Ovary (tissue), 9 donors: ENCODE measurements around the gene TRABD. TPM values are rescaled to one million over a fixed set of nuclear protein-coding genes. Genes with fewer than 3 reads are reported as not detected.

Experiments
- DNase-seq, 5 donors: peaks; one replicate each; pipeline ENCODE4 v3.0.0-alpha.2; 2019 to 2020
- H3K27ac ChIP-seq, 2 donors: fragments of 200-600 bp; one replicate each; pipeline versions ENCODE4 v1.5.1 to v1.8.0; 2019 to 2022
- H3K27me3 ChIP-seq: fragments of 200-600 bp; one replicate; pipeline ENCODE4 v1.8.0; 2022
- H3K36me3 ChIP-seq: fragments of 200-600 bp; sonication (generic); one replicate; pipeline ENCODE4 v1.5.1; 2019
- H3K4me1 ChIP-seq: one replicate; pipeline ENCODE4 v1.8.1; 2013; ENCODE audit warnings: mild to moderate bottlenecking, moderate library complexity; ENCODE audit not compliant: insufficient read depth
- H3K4me3 ChIP-seq: fragments of 200-600 bp; sonication (generic); one replicate; pipeline ENCODE4 v1.5.1; 2017
- H3K9me3 ChIP-seq, 2 donors: fragments of 200-600 bp in 1 of 2; sonication (generic) in 1 of 2; one replicate each; pipeline versions ENCODE4 v1.5.1 to v1.8.1; 2013 to 2019; ENCODE audit warnings: mild to moderate bottlenecking in 1 of 2, moderate library complexity in 1 of 2
- EP300 ChIP-seq: sonication (generic); formaldehyde crosslinking; IDR thresholded peaks from one replicate; pipeline ENCODE4 v1.6.1; 2017; ENCODE audit warnings: antibody characterized with exemption
- POLR2A ChIP-seq: fragments of 450-650 bp; IDR thresholded peaks from one replicate; pipeline ENCODE4 v1.6.1; 2017; ENCODE audit warnings: antibody characterized with exemption, mild to moderate bottlenecking, moderate library complexity
- whole genome bisulfite sequencing, 3 donors: extraction: QIAGEN DNeasy Blood & Tissue Kit in 1 of 3; methylation state at CpG; one replicate each; pipeline versions ENCODE4 v1.1.5 to v1.1.7; 2013 to 2017; 5-methylcytosine and 5-hydroxymethylcytosine counted together
- intact Hi-C, 4 donors: fragments of 100-400 bp; cut with DNase I; formaldehyde crosslinking; loops; one replicate each; pipeline versions ENCODE4 v1.11.0 to v1.15.1; 2022 to 2023
- polyA plus RNA-seq, 2 donors: library from polyadenylated mRNA; stranded (reverse); fragments of 200-250 nt in 1 of 2; fragments of 350-450 nt in 1 of 2; fragmentation: Illumina TruSeq in 1 of 2; extraction: RNeasy Lipid Tissue Mini Kit (QIAGEN cat#74804) in 1 of 2; gene quantifications; one replicate each; pipeline ENCODE4 v1.2.3, GENCODE V29; 2013 to 2014
- total RNA-seq, 7 donors: library from RNA; depleted of rRNA in 2 of 7; stranded (reverse); fragments of >200 nt in 2 of 7; fragmentation: NEBNext Ultra II Directional in 3 of 7; extraction: Animal tissue kit (Norgen Biotek cat#: 25700) in 3 of 7; gene quantifications; one replicate each; pipeline versions ENCODE4 v1.1.0 to v1.2.4, GENCODE V29; 2016 to 2023
- TF ChIP-seq, protein P1 (sequence below), 3 donors: fragments of 450-650 bp in 2 of 3; fragments of 200-600 bp in 1 of 3; IDR thresholded peaks; one replicate each; pipeline versions ENCODE4 v1.5.1 to v1.8.0; 2016 to 2022; ENCODE audit warnings: antibody characterized with exemption in 3 of 3, mild to moderate bottlenecking in 1 of 3
- donor health status: DM: no; HTN: no; CAD: no; lungs with moderate emphysema.
- donor health status: DM: no; HTN: no; CAD: no.
- donor health status: Bipolar disorder and iron deficiency.
- donor health status: DM: yes; HTN: yes; CAD: no.
- donor health status: DM: no; HTN: no; CAD: no.
- donor health status: DM: yes; HTN: yes; CAD: no.

The TRABD gene
- total and polyA plus RNA-seq, 9 donors = 0.58 to 35.2 (median 26.1) TPM

DNA sequence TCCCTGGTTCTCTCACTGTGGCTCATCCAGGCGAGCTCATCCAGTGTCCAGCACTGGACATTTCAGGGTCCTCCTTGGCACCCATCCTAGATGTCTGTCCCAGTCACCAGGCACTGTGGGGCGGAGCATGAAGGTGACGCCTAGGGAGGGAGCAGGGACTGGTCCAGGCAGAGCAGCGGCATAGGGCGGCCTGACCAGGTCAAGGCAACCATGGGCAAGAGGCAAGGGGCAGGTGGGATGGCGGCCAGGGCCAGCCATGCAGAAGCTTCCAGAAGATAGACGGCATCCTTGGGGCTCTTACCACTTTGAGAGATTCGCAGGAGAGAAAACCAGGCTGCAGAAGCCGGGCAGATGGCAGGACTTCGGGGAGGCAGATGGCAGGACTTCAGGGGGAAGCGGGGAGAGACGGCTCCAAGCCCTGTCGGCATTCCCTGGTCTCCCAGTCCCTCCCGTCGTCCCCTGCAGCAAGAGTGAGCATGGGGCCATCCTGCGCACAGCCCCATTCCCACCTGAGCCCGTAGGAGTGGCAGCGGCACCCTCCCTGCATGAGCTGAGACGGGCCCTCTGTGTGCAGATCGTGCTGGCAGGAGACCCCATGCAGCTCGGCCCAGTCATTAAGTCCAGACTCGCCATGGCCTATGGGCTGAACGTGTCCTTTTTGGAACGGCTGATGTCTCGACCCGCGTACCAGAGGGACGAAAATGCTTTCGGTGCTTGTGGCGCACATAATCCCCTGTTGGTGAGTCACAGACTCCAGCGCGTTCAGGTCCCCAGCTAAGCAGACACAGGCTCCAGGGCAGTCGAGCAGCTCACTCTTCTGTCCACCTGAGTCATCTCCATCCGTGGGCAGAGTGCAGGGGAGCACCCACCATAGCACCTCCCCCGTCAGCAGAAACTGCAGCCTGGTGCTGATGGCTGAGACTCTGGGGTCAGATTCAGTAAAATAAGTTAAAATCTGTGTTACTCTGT is 35.3 kb upstream of the TRABD start:
- H3K9me3 ChIP-seq = no peaks in the 10 kb centered on the region
- H3K4me1 ChIP-seq = no peaks in the 10 kb centered on the region
- intact Hi-C loops = loop anchor here in 1 of 4 donors (5.0 kb wide), 1 partner anchor 57 kb away; no protein-coding TSS in a partner anchor
- TF ChIP-seq, protein P1, sequence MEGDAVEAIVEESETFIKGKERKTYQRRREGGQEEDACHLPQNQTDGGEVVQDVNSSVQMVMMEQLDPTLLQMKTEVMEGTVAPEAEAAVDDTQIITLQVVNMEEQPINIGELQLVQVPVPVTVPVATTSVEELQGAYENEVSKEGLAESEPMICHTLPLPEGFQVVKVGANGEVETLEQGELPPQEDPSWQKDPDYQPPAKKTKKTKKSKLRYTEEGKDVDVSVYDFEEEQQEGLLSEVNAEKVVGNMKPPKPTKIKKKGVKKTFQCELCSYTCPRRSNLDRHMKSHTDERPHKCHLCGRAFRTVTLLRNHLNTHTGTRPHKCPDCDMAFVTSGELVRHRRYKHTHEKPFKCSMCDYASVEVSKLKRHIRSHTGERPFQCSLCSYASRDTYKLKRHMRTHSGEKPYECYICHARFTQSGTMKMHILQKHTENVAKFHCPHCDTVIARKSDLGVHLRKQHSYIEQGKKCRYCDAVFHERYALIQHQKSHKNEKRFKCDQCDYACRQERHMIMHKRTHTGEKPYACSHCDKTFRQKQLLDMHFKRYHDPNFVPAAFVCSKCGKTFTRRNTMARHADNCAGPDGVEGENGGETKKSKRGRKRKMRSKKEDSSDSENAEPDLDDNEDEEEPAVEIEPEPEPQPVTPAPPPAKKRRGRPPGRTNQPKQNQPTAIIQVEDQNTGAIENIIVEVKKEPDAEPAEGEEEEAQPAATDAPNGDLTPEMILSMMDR (IDR thresholded peaks at IDR 0.05) = no peak
- TF ChIP-seq POLR2A (no peak), EP300 (no peak)
- H3K27ac ChIP-seq = no peak overlapping the region
- H3K27me3 ChIP-seq = no peaks in the 10 kb centered on the region
- no peak for DNase-seq
- no peaks in the 10 kb centered on the region for H3K36me3 ChIP-seq
- H3K4me3 ChIP-seq = no peak overlapping the region
- 90 to 92% (median 91%) methylated on average over 34 to 35 of the region's 35 CpGs for WGBS, 3 donors

DNA sequence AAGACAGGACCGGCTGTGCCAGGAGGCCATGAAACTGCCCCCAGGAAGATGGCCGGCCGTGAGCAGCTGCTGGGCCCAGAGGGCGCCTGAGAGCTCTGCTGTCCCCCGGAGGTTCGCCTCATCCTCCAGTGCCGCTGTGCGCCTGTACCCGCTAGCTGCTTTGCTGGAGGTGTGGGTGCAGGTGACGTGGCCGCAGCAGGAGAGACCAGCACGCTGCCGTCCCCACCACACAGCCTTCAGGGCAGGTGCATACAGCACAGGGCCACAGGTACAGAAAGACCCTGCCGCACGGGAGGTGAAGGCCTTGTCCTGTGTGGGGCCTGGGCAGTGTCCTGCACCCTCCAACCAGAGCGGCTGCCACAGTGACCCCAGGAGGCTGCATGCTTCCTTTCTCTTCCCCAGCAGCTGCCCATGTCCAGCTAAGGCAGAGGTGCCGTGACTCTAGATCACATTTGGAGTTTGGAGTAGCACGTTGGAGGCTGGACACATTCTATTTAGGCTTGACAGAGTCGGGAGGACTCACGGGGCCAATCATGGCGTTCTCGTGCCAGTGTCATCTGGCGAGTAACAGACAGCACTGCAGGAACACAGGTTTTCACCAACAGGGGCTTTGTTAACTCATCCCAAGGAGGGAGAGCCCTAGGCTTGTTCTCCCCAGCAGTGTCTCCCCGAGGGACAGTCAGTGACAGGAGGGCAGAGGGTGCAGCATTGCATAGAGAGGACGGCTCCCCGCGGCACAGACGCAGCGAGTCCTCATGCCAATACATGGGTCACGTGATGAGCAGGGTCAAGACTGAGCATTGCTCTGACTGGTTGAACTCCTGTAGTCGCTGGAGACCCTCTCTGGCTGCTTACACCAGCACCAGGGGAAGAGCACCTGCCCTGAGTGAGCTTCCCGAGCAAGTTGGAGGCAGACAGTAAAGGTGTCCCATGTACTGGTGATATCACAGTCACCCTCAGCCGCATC is 33.9 kb upstream of the TRABD start:
- TF ChIP-seq, protein P1 (IDR thresholded peaks at IDR 0.05) = no peak
- TF ChIP-seq EP300 (no peak), POLR2A (no peak)

DNA sequence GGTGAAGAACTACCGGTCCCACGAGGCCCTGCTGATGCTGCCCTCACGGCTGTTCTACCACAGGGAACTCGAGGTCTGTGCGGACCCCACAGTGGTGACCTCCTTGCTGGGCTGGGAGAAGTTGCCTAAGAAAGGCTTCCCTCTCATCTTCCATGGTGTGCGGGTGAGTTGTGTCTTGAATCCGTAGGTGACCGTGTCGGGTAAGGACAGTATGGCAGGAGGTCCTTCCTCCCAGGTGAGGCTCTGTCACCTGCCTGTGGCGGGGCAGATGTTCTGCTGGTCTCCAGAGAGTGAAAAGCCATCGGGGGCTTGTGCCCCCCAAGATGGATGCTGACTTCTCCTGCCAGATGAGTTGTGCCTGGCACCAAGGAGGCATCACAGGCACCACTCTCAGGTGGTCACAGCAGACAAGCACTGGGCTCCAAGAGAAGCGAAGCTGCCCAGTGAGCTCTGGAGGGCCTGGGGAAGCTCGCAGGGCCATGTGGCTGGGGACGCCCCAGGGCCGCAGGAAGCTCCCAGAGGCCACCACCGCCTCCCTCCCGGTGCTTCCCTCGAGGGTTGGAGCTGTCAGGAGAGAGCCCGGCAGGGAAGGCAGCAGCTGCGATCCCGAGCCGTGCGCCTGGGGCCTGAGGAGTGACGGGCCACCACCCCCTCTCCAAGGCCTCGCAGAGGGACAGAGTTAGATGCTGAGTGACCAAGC is 32.5 kb upstream of the TRABD start:
- no peak overlapping the region for H3K4me3 ChIP-seq
- WGBS, 3 donors = 84 to 88% (median 84%) methylated on average over 25 of the region's 25 CpGs
- no peaks in the 10 kb centered on the region for H3K4me1 ChIP-seq
- DNase-seq = no peak
- H3K36me3 ChIP-seq = no peaks in the 10 kb centered on the region
- H3K27me3 ChIP-seq = no peaks in the 10 kb centered on the region
- intact Hi-C loops = loop anchor here in 2 of 4 donors (2.0 to 5.0 kb wide), 2 partner anchors 54 to 56 kb away; no protein-coding TSS in a partner anchor
- no peaks in the 10 kb centered on the region for H3K9me3 ChIP-seq
- TF ChIP-seq, protein P1 (IDR thresholded peaks at IDR 0.05) = no peak
- no peak overlapping the region for H3K27ac ChIP-seq

More for the DNA sequence above, 33.9 kb upstream of the TRABD start:
- no peaks in the 10 kb centered on the region for H3K4me1 ChIP-seq
- H3K4me3 ChIP-seq = no peak overlapping the region
- no peaks in the 10 kb centered on the region for H3K36me3 ChIP-seq
- H3K9me3 ChIP-seq = no peaks in the 10 kb centered on the region
- peak in 1 of 5 donors; percentile 25 for DNase-seq
- H3K27ac ChIP-seq = no peak overlapping the region
- no peaks in the 10 kb centered on the region for H3K27me3 ChIP-seq
- 75 to 83% (median 81%) methylated on average over 30 to 33 of the region's 33 CpGs for WGBS, 3 donors
- intact Hi-C loops = loop anchor here in 2 of 4 donors (2.0 to 5.0 kb wide), 2 partner anchors 55 to 57 kb away; no protein-coding TSS in a partner anchor

DNA sequence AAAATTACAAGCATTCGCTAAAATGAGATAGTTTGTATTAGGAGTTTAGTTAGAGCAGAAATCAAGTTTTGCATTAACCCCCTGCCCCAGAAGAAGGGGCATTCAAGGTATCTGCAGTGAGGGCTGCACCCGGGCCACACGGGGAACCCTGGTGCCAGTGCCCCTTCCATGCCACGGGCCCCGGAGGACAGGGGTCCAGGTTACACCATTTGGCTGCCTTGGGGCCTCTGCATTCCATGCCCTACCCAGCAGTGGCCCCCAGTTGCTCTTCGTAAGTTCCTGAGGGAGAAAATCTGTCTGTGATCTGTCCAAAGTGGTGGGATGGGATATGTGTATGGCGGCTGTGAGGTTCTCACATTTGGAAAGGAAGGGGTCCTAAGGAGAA is 32.0 kb upstream of the TRABD start:
- TF ChIP-seq, protein P1 (IDR thresholded peaks at IDR 0.05) = no peak
- no peak for TF ChIP-seq POLR2A
- TF ChIP-seq EP300 = no peak
- Histone ChIP-seq H3K9me3 (no peaks in the 10 kb centered on the region), H3K27me3 (no peaks in the 10 kb centered on the region), H3K36me3 (no peaks in the 10 kb centered on the region), H3K4me1 (no peaks in the 10 kb centered on the region), H3K4me3 (no peak overlapping the region), H3K27ac (no peak overlapping the region)
- DNase-seq = no peak
- intact Hi-C loops = loop anchor here in 2 of 4 donors (2.0 to 5.0 kb wide), 2 partner anchors 54 to 55 kb away; no protein-coding TSS in a partner anchor
- WGBS, 3 donors = 84 to 92% (median 89%) methylated on average over 5 to 7 of the region's 7 CpGs
